Amniotic stem cell (primary cell): ENCODE data around the gene TUBGCP3.

Experiments
- DNase-seq: peaks from one replicate; lab custom pipeline; 2025; lab: John Stamatoyannopoulos, UW

The TUBGCP3 gene

DNA sequence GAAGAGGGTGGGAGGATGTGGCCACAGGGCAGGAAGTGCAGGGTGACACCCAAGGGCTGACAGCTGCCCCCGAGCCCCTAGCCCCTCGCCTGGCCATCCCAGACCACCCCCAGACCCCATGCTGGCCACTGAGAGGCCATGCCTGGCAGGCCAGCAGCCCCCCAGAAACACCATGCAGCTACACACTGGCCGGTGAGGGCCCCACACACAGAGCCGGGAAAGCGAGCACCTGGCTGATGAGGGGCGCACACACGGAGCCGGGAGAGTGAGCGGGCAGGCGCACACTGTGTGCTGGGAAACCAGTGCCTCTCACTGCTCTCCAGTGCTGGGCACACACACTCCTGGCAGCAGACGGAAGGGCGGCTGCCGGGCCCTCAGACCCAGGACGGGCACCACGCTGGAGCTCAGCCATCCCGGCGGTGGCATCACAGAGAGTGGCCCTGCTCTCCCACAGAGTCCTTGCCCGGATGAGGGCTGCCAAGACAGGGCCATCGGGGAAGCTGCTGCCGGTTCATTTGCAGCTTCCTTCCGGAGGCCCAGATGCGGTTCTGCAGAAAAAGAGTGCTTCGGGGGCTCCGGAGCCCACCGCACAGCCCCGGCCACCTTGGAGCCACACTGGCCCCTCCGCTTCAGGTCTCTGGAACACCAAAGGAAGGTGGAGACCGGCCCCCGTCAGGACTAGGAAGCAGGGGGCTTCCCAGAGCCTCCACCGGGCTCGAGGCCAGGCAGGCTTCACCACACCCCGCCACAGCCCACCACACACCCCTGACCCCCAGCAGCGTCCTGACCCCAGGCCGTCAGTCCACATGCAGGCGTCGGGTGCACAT is 135.4 kb downstream of the TUBGCP3 start:
- no peak for DNase-seq

DNA sequence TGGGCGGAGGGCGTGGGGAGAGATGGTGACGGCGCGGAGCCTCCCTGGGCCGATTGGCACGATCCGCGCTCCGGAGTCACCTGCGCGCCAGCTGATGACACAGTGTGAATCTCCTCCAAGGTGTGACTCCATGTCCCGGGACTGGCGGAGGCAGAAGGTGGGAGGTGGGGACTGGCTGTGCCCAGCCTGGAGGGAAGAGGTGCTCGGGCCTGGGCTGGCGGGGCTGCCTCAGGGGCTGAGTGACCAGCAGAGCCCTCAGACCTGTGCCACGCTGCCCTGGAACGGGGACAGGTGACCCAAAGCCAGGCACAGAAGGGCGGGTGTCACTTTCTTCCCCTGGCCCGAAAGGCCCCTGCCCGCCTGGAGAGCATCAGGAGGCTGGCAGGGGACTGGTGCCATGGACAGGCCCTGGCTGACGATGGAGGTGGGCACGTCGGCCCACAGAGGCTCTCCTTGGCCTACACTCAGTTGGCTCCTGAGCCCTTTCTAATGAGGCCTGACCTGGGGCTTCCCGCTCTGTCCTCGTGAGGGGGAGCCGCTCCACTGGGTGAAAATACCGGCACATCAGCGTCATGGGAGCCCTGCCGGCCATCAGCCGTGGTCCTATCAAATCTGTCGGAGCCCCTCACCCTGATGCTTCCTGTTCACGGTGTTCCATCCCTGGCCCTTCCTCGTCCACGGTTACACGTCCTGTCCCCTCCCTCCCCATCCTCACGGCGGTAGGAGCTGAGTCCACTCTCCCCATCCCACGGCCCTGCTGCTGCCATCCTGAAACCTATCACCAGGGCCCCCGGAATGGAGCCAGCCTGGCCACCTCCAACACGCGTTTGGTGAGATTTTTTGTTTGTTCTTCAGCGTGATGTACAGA is 136.2 kb downstream of the TUBGCP3 start:
- no peak for DNase-seq

DNA sequence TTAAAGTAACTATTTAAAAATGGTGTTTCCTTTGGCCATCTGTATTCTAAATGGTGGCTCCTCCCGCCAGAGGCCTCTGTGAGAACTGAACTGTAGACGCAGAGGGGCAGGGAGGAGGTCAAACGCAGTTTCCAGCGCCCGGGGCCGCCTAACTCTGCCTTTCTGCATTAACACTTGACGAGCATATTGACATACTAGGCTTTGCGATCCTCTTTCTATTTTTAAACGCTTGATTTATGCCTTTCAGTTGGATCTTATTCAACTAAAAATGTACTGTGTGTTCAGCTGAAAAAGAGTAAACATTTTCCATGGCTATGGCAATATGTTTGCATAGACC is 137.1 kb downstream of the TUBGCP3 start:
- DNase-seq: no peak

DNA sequence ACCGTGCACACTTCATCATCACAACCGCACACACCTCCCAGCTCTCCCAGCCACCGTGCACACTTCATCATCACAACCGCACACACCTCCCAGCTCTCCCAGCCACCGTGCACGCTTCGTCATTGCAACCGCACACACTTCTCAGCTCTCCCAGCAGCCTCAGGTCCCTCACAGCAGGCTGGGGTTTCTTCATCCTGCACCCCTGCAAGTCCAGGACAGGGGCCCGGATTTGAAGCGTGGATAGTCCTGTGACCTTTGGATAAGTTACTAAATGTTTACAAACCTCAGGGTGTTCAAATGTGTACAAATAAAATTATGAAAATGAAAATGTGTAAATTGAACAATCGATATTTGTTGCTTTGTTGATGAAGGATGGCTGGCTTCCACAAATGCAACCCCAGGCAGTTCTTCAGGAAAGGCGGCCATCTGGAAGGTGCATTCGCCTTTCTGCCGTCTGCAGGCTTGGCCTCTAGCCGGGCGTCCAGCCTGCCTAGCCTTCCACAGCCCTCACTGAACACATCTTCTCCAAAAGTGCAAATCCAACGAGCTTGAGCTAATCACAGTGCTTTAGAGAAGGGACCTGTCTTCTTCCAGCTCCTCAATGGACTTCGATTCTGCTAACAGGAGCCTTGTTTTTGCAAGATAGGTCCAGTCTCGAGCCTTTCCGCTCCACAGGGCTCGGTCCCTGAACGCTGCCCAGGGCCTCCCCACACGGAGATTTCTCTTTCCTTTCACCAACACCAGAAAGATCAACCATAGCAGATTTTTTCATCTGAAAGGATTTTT is 137.6 kb downstream of the TUBGCP3 start:
- DNase-seq: no peak

DNA sequence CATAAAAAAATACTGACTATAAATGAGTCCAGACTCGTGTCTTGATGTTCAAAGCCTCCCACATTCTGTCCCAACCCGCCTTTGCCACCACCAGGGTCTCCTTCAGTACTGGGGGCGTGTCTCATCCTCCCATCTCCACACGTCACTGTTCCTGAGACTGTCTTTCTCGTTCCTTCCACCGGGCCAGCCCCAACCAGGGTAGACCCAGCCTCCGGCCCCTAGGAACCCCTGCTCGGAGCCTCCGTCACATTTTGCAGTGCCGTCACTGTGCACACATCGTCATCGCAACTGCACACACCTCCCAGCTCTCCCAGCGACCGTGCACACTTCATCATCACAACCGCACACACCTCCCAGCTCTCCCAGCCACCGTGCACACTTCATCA is 138.4 kb downstream of the TUBGCP3 start:
- DNase-seq: no peak

DNA sequence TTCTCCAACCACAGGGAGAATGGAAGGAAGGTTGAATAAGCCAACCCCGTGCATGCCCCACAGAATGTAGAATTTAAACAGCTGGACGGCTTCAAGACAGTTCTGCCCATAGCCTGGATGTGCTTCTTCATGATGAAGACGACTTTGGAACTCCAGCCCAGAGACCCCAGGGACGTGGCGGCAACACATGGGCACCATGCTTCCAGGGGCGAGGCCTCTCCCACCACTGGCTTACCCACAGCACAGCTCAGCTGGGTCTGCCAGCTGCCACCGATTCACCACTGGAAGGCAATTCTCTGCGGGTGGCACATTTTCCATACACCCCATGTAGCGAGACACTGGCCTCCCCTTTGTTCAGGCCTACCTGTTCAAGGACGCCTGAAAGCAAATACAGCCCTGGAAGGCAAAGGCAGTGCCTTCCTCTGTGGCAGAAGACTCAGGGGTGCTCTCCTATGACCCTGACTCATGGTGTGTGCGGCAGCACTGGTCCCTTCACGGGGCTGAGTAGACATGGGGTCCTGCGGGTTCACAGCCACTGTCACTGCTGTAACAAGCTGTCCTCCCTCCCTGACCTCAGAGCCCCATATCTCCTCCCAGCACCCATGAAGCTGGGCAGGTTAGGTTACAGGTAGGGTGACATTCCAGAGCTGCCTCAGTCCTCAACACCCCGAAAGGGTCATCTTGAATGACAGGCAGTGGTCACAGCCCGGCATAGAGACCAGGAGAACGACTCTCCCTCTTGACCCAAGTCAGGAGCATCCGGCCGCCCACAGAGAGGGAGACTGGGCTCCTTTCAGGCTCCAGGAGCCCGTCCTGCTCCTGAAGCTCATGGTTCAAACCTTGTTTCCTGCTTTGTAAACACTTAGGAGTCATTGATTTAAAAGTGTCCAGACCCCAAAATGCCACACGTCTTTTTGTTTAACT is 139.1 kb downstream of the TUBGCP3 start:
- no peak for DNase-seq

DNA sequence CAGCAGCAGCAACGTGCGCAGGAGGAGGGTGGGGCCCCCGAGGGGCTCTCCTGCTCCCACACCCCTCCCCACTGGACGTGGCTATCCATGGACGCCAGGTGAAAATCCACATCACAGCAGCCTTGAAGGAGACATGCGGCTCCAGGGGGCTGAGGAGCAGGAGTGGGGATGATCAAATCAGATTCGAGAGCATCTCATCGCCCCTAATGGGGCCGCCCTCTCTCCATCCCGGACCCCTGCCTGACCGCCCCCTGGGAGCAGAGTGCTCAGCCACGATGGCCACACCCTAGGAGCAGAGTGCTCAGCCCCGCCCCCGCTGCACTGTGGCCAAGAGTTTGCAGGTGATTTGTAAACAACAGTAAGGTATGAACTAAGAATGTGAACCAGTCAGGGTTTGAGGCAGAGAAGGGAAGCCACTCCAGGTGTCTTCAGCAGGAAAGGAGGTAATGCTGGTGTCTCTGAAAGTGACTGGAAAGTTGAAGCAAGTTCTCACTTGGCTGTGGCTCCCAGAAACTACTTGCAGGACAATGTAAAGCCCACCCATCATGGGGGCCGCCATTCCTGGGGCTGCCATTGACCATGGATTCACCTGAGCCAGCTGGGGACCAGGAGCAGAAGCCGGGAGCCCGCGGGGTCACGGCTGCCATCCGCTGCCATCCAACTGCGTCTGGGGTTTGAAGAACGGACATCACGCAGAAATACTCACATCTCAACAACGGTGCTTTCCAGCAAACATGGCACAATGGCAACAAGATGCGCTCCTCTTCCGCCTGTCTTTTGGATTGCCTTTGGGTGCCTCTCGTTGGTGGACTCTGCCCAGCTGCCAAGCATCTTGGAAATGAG is 140.0 kb downstream of the TUBGCP3 start:
- no peak for DNase-seq

DNA sequence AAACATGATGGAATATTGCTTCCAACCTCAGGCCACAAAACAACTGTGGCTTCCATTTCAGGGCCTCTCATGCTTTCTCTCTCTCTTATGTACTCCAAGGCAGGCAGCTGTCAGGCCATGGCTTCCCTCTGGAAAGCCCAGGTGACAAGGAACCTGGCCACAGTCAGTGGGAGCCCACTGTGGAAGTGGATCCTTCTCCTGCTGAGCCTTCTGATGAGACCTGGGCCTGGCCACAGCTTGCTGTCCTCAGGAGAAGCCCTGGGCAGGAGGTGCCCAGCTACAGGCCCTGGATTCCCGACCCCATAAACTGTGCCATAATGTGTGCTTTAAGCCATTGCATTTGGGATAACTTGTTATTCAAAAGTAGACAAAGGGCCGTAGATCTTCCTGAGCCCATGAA is 140.6 kb downstream of the TUBGCP3 start:
- no peak for DNase-seq

DNA sequence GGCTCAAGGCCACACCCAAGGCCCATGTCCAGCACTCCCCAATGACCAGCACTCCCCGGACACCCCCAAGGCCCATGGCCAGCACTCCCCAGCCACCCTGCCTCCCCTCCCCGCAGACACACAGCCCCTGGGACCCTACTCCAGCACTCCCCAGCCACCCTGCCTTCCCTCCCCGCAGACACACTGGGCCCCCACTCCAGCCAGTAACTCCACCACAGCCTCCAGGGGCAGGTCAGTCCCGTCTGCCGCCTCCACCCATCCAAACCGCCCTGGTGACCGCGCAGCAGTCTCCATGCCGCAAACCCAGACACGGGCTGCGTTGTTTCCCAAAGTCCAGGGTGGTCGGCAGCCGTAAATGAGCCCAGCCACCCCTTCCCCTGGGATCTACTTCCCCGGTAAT is 141.1 kb downstream of the TUBGCP3 start:
- DNase-seq: no peak

DNA sequence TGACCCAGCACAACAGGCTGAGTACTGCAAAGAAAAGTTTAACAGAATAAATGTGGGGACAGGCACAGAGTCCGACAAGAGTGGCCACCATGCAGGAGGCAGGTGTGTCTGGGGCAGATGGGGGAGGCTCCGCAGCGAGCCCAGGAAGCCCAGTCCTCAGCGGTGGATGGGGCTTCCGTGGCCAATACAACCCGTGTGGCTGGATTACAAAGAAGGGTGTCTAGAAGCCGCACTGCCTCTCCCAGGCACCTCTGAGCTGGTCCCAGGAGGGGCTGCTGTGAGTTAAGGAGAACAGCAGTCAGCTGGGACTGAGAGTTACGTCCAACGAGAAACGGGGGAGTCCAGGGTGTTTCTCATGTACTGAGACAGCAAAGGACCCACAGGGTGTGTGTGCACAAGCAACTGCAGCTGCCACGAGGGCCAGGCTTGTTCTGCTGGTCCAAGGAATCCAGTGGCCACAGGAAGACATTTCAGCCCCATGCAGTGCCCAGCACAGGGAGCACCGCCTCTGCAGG is 141.5 kb downstream of the TUBGCP3 start:
- DNase-seq: no peak

DNA sequence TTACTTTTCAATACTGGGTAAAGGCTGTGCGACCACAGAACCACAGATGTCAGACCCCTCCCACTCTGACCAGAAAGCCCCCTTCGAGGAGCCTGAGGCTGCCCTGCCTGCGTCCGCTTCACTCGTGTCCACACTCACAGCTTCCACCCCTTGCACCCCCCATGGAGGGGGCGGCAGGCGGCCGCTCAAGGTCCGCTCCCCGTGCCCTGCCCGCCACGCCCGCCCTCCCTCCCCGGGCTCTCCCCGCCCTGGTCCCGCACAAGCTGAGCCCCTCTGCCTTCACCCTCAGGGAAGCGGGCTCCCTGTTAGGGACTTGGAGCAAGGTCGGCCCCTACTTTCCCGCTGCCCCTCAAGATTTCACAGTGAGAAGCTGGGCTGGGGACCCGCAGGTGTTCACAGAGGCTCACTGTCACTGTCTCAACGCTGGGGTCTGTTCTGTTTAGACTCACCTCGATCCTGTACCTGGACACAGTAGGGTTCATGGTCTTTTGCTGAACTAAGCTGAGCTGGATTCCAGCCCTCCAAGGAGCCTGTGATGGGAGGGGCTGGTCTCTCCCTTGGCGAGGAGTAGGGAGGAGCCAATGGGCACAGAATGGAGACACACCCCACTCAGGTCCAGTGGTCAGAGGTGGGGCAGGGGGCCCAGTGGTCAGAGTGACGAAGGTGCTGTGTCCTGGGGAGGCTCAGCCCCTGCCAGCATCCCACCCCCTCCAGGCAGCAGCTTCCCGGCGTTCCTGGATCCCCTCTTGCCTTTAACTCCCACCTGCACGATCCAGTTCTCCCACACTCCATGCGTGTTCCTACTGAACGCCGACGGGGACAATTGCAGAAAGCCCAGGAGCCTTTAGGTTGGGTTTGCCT is 142.3 kb downstream of the TUBGCP3 start:
- DNase-seq: no peak

DNA sequence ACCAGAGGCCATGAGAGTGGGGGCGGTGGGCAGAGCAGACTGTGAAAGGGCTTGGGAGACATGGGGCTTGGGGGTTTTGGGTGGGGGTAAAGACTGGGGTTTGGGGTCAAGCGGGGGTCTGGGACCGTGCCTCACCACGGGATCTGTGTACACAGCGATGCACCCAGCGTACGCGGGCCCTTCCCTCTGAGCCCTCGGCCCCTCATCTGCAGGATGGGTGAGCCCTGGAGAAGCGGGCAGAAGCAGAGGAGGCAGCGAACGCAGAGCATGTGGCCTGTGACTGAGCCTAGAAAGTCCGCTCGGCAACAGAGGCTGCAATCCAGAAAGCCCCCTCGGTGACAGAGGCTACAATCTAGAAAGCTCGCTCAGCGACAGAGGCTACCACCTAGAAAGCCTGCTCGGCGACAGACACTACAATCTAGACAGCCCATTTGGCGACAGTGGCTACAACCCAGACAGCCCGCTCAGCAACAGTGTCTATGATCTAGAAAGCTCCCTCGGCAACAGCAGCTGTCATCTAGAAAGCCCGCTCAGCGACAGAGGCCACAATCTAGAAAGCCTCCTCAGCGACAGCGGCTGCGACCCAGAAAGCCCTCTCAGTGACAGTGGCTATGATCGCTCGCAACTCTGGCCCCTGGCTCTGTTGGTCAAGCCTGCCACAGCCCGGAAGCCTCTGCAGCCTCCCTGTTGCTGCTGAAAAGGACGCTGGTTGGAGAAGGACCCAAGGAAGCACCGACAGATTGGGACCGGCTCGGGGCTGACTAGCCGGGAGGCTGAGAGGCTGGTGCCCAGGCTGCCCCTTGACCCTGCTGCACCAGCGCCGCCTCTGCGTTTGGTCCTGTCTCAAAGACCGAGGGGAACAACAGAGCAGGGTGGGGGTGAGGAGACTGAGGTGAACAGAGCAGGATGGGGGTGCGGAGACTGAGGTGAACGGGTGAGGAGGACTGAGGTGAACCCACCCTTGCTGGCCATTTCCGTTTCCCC is 143.2 kb downstream of the TUBGCP3 start:
- no peak for DNase-seq

DNA sequence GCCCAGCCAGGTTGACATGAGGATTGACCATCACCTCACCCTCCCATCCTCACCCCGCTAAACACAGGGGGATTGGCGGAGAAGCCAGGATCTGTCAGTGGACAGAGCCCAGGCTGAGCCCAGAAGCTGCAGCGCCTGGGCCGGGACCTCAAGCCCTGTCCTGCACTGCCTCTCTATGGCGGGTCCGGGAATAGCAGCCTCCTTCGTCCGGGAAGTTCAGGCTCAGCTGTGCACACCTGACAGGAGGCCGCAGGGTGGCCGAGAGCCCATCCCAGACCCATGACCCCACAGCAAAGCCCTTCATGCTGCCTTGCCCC is 144.0 kb downstream of the TUBGCP3 start:
- DNase-seq: no peak

DNA sequence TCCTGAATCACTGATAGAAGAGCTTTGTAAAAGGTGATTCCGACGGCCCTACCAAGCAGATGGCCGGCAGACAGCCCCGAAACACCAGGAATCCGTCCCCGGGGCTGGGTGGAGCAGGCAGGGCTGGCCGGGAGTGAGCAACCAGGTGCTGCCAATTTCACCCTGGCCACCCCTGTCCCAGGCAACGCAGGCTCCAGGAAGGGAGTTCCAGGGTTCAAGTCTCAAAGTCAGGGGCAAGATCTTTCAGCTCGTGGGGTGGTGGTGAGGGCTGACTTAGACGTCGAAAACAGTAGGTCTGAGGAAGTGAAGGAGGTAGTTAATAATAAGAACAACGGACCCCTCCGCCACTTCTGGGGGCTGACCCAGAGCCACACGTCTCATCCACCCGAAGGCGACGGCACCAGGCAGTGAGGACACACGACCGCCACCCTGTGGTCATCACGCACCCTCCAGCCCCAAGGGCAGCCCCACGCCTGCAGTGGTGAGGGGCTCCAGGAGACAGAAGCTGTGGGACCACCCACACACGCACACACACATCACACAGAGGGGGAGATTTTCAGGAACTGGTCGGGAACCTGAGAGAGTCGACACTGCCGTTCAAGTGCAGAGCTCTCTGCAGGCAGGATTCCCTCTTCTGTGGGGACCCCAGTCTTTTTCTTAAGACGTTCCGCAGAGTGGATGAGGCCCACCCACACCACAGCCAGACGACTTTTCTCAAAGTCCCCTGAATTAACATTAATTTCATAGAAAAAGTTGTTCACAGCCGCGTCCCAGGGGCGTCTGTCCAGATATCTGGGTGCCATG is 144.6 kb downstream of the TUBGCP3 start:
- DNase-seq: no peak

DNA sequence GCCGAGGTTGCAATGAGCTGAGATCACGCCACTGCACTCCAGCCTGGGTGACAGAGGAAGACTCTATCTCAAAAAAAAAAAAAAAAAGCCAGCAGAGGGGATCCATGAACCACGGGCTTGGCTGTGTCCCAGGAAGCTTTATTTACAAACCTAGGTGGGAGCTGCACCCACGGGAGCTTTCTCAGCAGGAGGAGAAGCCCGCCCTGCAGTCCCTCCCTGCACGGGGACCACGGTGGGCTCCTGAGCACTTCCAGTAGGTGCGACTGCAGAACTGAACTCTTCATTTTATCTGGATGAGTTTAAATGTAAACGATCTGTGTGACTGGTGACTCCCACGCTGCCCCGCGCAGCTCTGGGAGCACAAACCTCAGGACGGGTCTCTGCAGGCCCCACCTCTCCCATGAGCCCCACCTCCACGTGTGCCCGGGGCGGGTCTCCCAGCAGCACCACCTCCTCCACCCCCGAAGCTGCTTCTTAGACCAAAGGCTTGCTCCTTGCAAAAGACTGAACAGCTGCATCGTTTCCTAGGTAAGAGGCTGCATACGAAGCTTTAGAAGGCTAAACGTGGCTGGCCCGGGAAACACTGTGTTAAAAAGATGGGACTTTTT is 145.4 kb downstream of the TUBGCP3 start:
- DNase-seq: no peak

DNA sequence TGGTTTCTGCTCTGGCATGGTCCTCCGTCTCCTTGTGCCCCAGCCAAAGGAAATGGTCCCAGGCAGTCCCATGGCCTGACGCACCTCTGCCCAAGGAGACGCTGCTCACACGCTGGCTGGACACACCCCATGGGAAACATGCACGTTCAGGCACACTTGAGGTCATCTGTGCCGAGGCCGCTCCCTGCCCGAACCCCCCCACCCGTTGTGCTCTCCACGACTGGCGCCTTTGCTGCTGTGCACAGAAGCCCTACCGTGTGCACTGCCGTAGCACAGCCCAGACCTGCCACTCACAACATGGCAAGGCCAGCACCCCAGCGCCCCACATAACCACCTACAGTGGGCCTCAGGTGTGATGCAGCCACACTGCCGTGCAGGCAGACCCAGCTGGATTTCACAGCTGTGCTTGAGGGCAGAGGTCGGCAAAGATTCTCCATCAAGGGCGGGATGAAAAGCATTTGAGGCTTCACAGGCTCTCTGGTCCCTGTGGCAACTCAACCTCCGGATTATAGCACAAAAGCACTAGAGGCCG is 146.1 kb downstream of the TUBGCP3 start:
- DNase-seq: no peak

DNA sequence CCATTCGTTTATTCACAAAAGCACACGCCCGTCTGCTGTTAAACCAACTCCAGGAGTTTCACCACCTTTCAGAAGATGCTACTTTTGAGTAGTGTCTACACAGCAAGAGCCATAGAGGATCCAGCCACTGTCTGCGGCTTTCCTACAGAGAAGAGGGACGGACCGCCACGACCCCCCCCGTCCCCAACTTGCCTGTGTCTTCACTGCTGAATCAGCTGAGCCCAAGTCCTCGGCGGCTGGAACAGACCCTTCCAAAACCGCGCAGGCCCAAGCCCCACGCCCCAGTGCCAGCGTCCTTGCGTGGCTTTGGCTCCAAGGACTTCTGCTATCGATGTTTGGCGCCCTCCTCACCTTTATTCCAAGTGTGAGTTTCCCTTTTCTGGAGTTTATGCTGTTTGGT is 146.7 kb downstream of the TUBGCP3 start:
- DNase-seq: no peak
